Endothelial cell of umbilical vein (primary cell): Measurements from ENCODE around the gene RAP1GAP2. TPM values are rescaled to one million over a fixed set of nuclear protein-coding genes. Genes with fewer than 3 reads are reported as not detected.

Experiments used
- BruUV-seq: library from RNA; stranded (reverse); fragments of 400-500 nt; replicated peaks from 2 replicates; lab custom pipeline; 2021; lab: Mats Ljungman, UMichigan
- CTCF ChIA-PET: fragments of 300-600, 350-600 bp; sonication (Branson Sonifier 250); formaldehyde crosslinking; loops from one replicate; lab custom pipeline; 2021; ENCODE audit warnings: antibody characterized with exemption, inconsistent platforms; lab: Charles Lee
- POLR2A ChIA-PET: fragments of 300-600, 350-600 bp; sonication (Branson Sonifier 250); formaldehyde crosslinking; loops from one replicate; lab custom pipeline; 2021; ENCODE audit warnings: antibody characterized with exemption, inconsistent platforms; lab: Charles Lee
- DNase-seq: peaks from one replicate; pipeline ENCODE4 v3.0.0-alpha.2; 2011; ENCODE audit warnings: low read depth, low spot score
- FAIRE-seq: peaks from 2 replicates; lab custom pipeline; 2011; peaks lifted over from hg19 to GRCh38; lab: Jason Lieb, UNC
- H2AFZ ChIP-seq: 2 replicates; pipeline ENCODE4 v1.6.0; 2012; ENCODE audit warnings: low read depth, low read length, control low read depth, inconsistent platforms
- H3K27ac ChIP-seq: 2 replicates; pipeline ENCODE4 v1.5.1; 2011; ENCODE audit warnings: low read depth, mild to moderate bottlenecking, control low read depth, low read length, moderate library complexity; ENCODE audit not compliant: insufficient read depth
- H3K27me3 ChIP-seq, 2 experiments: 2 replicates each; pipeline versions ENCODE4 v1.6.0 to v1.6.1; 2011; ENCODE audit warnings: low read length in 2 of 2, mixed read lengths in 1 of 2; ENCODE audit not compliant: control insufficient read depth in 2 of 2, insufficient read depth in 2 of 2
- H3K36me3 ChIP-seq, 2 experiments: 2 replicates in 1 of 2; 3 replicates in 1 of 2; pipeline ENCODE4 v1.5.1; 2011; ENCODE audit warnings: low read length in 2 of 2, mild to moderate bottlenecking in 1 of 2, moderate library complexity in 1 of 2; ENCODE audit not compliant: control insufficient read depth in 2 of 2, insufficient read depth in 2 of 2; ENCODE audit errors: extremely low read depth in 1 of 2
- H3K4me1 ChIP-seq: 3 replicates; pipeline ENCODE4 v1.5.1; 2011; ENCODE audit warnings: mild to moderate bottlenecking, low read length; ENCODE audit not compliant: control insufficient read depth, insufficient read depth; ENCODE audit errors: extremely low read depth
- H3K4me2 ChIP-seq: 2 replicates; pipeline ENCODE4 v1.6.1; 2011; ENCODE audit warnings: low read length, control low read depth, mixed read lengths; ENCODE audit not compliant: insufficient read depth
- H3K4me3 ChIP-seq, 3 experiments: fragments of 200-600 bp in 1 of 3; sonication (generic), shearing (Covaris generic) in 1 of 3; replicated peaks in 1 of 3; 2 replicates each; pipeline ENCODE4 v1.5.1; 2011 to 2016; ENCODE audit warnings: control low read depth in 3 of 3, low read length in 3 of 3, mild to moderate bottlenecking in 2 of 3, inconsistent platforms in 1 of 3, low read depth in 1 of 3, moderate library complexity in 1 of 3; ENCODE audit not compliant: insufficient read depth in 1 of 3
- H3K79me2 ChIP-seq: 2 replicates; pipeline ENCODE4 v1.6.0; 2012; ENCODE audit warnings: low read length, inconsistent platforms; ENCODE audit not compliant: control insufficient read depth, insufficient read depth
- H3K9ac ChIP-seq: replicated peaks from 2 replicates; pipeline ENCODE3; 2011; ENCODE audit warnings: low read length, control low read depth; ENCODE audit not compliant: insufficient read depth; ENCODE audit errors: extremely low read depth
- H3K9me1 ChIP-seq: replicated peaks from 3 replicates; pipeline ENCODE4 v1.6.0; 2011; ENCODE audit warnings: mild to moderate bottlenecking, low read length; ENCODE audit not compliant: control insufficient read depth, insufficient read depth; ENCODE audit errors: extremely low read depth
- H3K9me3 ChIP-seq: replicated peaks from 2 replicates; pipeline ENCODE4 v1.5.1; 2012; ENCODE audit warnings: low read length, inconsistent platforms; ENCODE audit not compliant: control insufficient read depth, insufficient read depth
- H4K20me1 ChIP-seq: replicated peaks from 2 replicates; pipeline ENCODE3; 2011; ENCODE audit warnings: mild to moderate bottlenecking, low read length; ENCODE audit not compliant: control insufficient read depth, insufficient read depth; ENCODE audit errors: extremely low read depth
- EZH2 ChIP-seq: IDR thresholded peaks from 2 replicates; pipeline ENCODE4 v1.6.1; 2012; ENCODE audit warnings: borderline replicate concordance, low read depth, mild to moderate bottlenecking, moderate library complexity, low read length, inconsistent platforms; ENCODE audit not compliant: severe bottlenecking
- FOS ChIP-seq: IDR thresholded peaks from 2 replicates; pipeline ENCODE4 v1.6.1; 2011; ENCODE audit warnings: mild to moderate bottlenecking, low read length, moderate library complexity, borderline replicate concordance; ENCODE audit not compliant: insufficient read depth
- GATA2 ChIP-seq: IDR thresholded peaks from 2 replicates; pipeline ENCODE4 v1.7.0; 2011; ENCODE audit warnings: low read depth, mild to moderate bottlenecking, moderate library complexity, mixed read lengths, low read length; ENCODE audit not compliant: insufficient read length, insufficient read depth
- JUN ChIP-seq: IDR thresholded peaks from 2 replicates; pipeline ENCODE4 v1.6.1; 2011; ENCODE audit warnings: borderline replicate concordance, low read depth; ENCODE audit not compliant: insufficient read length, insufficient read depth
- MYC ChIP-seq: IDR thresholded peaks from one replicate; pipeline ENCODE4 v1.6.1; 2011; ENCODE audit warnings: mild to moderate bottlenecking, low read depth, low read length
- POLR2A ChIP-seq: IDR thresholded peaks from 2 replicates; pipeline ENCODE4 v1.6.1; 2012; ENCODE audit warnings: low read depth, mild to moderate bottlenecking, control low read depth, low read length
- POLR2AphosphoS5 ChIP-seq: IDR thresholded peaks from 2 replicates; pipeline ENCODE4 v1.6.1; 2012; ENCODE audit warnings: low read depth, mild to moderate bottlenecking, control low read depth, low read length, moderate library complexity; ENCODE audit not compliant: insufficient read depth
- dilution Hi-C: fragments of 300-500 bp; cut with MboI; formaldehyde crosslinking; loops from one replicate; pipeline ENCODE4 v1.15.0; 2019; ENCODE audit warnings: low sequenced_read_pairs; ENCODE audit not compliant: extremely low pct_ligation_motif_present
- intact Hi-C: fragments of 100-400 bp; cut with micrococcal nuclease; formaldehyde crosslinking; loops from one replicate; pipeline ENCODE4 v1.10.0; 2022
- polyA plus RNA-seq, 4 experiments: library from polyadenylated mRNA; depleted of rRNA in 3 of 4; stranded (reverse) in 3 of 4; unstranded in 1 of 4; fragments of >200 nt; gene quantifications; 2 replicates each; pipeline versions ENCODE4 v1.2.1 to v1.2.3, GENCODE V29; 2011 to 2012; ENCODE audit warnings: missing spikeins in 1 of 4
- total RNA-seq: library from RNA; stranded (reverse); gene quantifications from 2 replicates; pipeline ENCODE4 v1.2.3, GENCODE V29; 2021
- TF ChIP-seq, protein P1 (sequence below): IDR thresholded peaks from 2 replicates; pipeline ENCODE4 v1.6.1; 2011; ENCODE audit not compliant: insufficient read depth, insufficient read length
- TF ChIP-seq, protein P2 (sequence below), 2 donors: IDR thresholded peaks; 1 replicate in 1 of 2; 2 replicates in 1 of 2; pipeline ENCODE4 v1.5.1; 2011; ENCODE audit warnings: low read length in 2 of 2, mild to moderate bottlenecking in 2 of 2, moderate library complexity in 2 of 2, control low read depth in 1 of 2, inconsistent platforms in 1 of 2, low read depth in 1 of 2; ENCODE audit not compliant: insufficient read depth in 1 of 2; ENCODE audit errors: extremely low read depth in 1 of 2

RAP1GAP2 gene
- total and polyA plus RNA-seq, 2 donors (not counting 3 experiments of a cell fraction or from before 2014, with no cell fraction given) = 1.4 to 3.6 TPM

DNA sequence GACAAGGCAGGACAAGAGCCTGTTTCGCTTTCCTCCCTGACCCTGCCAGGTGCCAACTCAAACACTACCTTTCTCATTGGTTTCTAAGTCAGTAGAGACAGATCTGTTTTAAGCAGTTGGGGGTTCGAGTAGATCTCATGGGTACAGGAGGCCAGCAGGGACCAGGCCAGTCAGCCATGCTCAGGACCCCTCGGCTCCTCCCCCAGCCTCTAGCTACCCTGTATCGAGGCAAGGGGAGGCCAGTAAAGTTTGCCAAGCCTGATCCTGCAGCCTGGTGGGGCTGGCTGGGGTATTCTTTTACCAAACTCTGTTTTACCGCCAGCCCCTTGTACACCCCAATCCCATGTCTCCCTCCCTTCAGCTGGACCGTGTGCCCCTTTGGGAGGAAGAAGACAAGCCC is 240.6 kb downstream of the RAP1GAP2 start:
- H3K27me3 ChIP-seq = peaks cover 2 to 7% of the 10 kb centered on the region in 2 experiments
- intact Hi-C loops (no loop called here), dilution Hi-C loops (no loop called here)
- POLR2A ChIA-PET = no interaction called here
- CTCF ChIA-PET = interaction anchor here (1.0 kb wide), 1 partner anchor 8 kb away, joined by 3 read pairs; no protein-coding TSS in a partner anchor
- H3K27ac ChIP-seq = no peak overlapping the region
- H2AFZ ChIP-seq = no peak overlapping the region
- no peak overlapping the region for H3K4me2 ChIP-seq
- DNase-seq = no peak
- H3K79me2 ChIP-seq = no peaks in the 10 kb centered on the region
- H3K9me1 ChIP-seq = no peaks in the 10 kb centered on the region
- H3K9ac ChIP-seq = no peak overlapping the region
- no TSS peak for BruUV-seq
- H3K4me3 ChIP-seq = no peak overlapping the region
- FAIRE-seq = no peak
- TF ChIP-seq POLR2AphosphoS5 (no peak), MYC (no peak), POLR2A (no peak), JUN (no peak), EZH2 (no peak), FOS (no peak), GATA2 (no peak)
- TF ChIP-seq, protein P1, sequence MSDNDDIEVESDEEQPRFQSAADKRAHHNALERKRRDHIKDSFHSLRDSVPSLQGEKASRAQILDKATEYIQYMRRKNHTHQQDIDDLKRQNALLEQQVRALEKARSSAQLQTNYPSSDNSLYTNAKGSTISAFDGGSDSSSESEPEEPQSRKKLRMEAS = no peak
- TF ChIP-seq, protein P2, sequence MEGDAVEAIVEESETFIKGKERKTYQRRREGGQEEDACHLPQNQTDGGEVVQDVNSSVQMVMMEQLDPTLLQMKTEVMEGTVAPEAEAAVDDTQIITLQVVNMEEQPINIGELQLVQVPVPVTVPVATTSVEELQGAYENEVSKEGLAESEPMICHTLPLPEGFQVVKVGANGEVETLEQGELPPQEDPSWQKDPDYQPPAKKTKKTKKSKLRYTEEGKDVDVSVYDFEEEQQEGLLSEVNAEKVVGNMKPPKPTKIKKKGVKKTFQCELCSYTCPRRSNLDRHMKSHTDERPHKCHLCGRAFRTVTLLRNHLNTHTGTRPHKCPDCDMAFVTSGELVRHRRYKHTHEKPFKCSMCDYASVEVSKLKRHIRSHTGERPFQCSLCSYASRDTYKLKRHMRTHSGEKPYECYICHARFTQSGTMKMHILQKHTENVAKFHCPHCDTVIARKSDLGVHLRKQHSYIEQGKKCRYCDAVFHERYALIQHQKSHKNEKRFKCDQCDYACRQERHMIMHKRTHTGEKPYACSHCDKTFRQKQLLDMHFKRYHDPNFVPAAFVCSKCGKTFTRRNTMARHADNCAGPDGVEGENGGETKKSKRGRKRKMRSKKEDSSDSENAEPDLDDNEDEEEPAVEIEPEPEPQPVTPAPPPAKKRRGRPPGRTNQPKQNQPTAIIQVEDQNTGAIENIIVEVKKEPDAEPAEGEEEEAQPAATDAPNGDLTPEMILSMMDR (IDR thresholded peaks at IDR 0.05; ENCODE audit: extremely low read depth in 1 of 2, insufficient read depth in 1 of 2, low read depth in 1 of 2, low read length in 2 of 2) = no peak
- H3K36me3 ChIP-seq = no peaks in the 10 kb centered on the region
- H4K20me1 ChIP-seq = no peaks in the 10 kb centered on the region
- no peaks in the 10 kb centered on the region for H3K9me3 ChIP-seq
- H3K4me1 ChIP-seq = no peaks in the 10 kb centered on the region
